NCI-H510A treated with DMSO at 0.1 percent for 48 hours (cell line): ENCODE data around the gene WDR1.

ENCODE experiments used
- DNase-seq: peaks from one replicate; lab custom pipeline; 2025; lab: John Stamatoyannopoulos, UW

WDR1 gene

DNA sequence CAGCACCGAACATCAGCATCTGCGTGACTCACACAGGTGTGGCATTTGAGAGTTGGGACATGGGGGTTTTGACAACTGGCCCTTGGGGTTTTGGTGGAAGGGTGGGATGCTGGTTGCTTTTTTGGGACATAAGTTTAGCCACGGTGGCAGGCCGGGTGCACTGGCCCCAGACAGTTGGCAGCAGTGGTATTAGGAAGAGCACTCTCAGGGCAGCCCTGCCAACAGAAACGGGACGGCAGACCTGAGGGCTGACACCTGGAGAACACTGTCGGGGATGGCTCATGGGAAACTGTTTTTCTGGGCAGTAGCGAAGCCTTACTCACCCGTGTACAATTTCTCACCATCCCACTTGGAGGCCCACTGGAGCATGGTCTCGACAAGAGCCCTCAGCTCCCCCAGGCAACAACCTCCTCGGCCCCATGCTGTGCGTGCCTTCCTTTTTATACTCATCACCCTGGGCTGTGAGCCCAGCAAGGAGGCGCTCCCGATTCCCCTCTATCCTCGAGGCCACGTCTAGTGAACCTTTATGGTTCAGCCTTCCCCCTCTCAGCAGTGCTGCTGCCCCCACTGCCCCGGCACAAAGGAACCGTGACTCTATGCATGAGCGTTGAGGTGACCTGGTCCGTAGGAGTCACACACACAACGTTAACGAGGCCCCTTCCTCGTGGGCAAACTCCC, 30.6 kb downstream of the WDR1 start:
- no peak for DNase-seq

DNA sequence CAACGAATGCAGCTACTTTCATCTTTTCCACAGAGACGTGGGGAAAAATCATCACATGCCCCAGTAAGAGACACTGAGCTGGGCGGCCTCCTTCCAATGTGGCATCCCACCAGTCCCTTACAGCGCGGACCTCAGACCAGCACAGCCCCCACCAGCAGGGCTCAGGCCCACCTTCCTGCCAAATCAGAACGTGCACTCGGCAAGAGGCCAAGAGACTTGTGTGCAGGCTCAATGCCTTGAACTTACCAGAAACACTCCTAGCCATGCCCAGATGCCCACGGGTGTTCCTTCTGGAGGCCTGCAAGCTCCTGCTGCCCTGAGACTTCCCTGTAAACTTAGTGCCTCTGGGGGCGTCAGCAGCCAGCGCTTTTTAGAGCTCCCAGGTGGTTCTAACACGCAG, 31.2 kb downstream of the WDR1 start:
- no peak for DNase-seq

DNA sequence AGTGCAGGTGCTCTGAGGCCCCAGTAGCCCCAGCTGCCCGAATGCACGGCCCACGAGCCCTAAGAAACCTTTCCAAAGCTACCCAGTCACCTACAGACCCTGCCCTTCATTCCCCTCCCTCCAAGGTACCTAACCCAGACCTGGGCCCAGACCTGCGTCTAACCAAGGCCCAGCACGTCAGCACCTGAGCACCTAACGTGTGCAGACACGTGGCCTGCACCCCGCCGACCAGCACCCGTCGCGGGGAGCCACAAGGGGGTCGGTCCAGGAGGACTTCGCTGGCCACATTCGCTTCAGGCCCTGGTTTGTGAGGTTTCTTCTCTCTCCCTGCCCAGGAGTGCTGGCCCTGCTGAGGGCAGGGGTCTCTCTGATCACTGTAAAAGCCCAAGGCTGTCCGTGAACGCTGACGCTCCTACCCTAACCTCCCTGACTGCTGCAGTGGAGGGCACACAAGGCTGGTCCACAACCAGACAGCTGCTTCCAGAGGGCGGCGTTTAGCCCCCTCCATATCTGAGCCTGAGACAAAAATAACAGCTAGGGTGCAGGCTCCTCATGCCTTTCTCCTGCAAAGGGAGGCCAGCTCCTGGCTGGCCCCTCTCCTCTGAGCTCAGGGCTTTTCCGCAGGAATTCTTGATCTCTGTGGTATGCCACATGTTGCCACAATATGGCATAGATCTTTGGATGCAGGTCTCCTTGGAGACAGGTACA, 31.8 kb downstream of the WDR1 start:
- no peak for DNase-seq

DNA sequence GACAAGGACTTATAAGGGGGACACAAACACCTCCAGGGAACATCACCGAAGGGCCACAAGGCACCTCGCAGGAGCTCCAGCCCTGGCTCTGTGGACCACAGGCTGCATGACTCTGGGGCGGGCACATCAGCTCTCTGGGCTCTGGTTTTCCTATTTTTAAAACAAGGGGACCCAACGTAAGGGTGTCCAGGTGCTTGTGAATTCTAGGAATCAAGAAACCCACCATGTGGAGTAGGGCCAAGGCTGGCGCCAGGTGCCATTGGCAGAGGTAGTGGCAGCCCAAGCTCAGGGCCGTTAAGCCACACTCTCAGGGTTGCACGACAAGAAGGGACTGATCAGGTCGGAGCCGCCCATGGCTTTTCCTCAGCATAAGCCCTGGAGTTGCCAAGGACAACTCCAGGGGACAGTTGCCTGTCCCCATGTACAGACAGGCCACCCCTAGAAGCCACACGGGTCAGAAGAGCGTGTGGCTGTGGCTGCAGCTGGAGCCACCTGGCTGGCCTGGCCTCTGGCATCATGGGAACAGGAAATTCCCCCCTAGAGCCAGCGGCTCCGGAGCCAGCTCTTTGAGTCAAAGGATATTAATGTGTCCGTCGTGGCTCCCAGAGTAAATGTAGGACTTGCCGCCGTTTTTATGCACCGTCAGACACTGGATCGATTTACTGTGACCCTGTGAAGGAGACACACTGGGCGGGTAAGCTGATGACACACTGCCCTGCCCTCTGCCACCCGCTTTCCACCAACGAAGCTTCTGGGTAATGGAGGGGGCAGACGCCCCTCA, 32.5 kb downstream of the WDR1 start:
- no peak for DNase-seq

DNA sequence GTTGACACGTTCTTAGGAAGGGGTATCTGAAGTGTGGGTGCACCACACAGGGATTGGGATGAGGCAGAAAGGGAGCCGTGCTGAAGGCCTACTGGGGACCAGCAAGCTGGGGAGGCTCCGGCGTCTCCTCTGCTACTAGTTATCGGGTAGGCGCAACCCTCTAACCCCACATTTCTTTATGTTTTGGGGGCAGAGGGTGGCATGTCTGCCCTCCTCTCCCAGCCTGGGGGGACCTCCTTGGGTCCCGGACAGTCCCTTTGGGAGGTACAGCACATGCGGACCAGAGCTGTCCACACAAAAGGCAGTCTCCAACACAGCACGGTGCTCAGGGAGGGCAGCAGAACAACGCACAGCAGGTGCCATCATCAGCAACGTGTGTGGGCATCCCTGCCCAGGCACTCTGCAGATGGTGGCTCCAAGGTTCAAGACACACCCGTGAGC, 33.2 kb downstream of the WDR1 start:
- DNase-seq = no peak

DNA sequence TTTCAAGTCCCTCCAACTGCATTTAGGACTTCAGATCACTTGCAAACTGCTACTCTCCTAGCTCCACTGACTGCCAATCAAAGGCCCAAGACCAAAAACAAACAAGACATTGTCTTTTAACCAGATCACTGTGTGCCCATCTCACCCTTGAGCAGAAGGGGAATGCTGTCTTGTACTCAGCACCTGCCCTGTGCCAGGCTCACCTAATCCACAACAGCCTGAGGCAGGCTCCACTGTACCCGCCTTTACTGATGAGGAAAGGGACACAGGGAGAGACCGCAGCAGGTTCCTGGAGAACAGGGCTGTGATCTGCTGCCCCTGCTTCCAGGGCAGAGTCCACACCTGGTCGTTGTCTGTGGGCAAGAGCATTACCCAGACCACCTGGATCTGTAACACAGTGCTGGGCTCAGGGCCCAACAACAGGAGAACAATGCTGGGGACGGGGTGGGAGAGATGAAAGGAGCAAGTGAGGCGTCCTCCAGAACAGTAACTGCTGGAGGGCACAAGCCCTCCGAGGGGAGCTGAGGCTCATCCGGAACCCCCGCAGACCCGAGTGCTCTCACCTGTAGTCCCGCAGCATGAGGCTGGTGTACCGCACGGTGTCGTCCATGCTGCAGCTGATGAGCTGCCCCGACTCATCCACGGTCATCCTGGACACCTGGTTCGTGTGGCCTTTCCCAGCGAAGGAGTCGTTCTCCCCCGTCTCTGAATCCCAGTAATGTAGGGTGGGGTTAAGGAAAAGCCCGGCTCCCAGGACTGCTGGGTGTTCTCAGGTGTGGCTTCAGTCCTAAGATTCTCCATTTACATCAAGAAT, 33.9 kb downstream of the WDR1 start:
- DNase-seq = no peak

DNA sequence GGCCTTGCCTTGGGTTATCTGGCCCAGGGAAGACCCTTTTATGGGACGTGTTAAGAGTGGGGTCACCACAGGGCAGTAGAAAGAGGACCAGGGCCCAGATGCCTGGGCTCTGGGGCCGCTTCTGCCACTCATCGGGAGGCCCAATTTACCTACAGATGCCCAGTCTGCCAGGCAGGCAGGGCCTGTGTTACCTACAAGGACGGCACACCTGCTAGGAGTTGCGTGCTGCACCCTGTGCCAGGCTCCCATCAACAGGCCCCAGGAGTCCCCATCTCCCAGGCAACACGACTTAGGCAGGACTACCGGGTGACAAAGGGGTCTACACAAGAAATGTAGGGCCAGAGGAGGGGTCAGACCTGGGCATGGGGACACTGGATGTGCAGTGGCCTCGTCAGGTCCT, 34.6 kb downstream of the WDR1 start:
- DNase-seq = no peak

DNA sequence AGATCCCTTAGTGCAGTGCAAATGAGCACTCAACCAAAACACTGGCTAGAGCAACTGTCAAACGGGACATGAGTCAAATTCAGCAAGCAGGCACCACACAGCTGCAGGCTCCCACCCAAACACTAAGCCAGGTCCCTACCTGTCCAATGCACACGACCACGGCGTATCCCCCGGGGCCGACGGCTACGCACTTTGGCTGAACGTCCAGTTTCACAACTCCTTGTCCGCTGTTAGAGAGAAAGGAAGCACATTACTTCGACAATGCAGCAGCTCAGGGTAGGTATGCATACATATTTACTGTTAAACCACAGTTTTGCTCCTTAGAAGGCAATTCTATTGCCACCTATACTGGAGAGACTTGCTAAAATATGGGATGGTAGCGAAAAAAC, 35.4 kb downstream of the WDR1 start:
- DNase-seq = no peak

DNA sequence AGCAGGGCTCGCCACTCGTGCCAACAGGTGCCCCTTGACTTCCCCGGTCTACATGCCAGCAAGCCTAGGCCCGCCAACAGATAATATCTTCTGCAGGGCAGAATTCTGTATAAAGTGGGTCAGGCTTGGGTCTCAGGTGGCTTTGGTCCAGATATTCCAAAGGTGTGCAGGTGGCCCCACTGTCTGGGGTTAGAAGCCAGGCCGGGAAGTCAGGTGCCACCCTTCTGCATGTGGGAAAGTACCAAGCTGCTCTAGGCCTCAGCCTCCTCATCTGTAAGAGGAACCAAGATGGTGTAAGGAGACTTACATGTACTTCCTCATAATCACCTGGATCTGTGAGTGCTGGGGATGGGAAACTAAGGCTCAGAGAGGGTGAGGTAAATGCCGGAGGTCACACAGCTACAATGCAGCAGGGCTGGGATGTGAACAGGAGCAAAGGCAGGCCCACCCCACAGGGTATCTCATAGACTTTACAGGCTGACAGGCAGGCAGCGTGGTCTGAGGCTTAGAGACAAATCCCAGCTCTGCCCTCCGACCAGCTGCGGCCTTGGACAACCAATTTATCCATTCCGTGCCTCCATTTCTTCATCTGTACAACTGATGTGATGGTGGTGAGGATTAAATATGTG, 35.9 kb downstream of the WDR1 start:
- no peak for DNase-seq

DNA sequence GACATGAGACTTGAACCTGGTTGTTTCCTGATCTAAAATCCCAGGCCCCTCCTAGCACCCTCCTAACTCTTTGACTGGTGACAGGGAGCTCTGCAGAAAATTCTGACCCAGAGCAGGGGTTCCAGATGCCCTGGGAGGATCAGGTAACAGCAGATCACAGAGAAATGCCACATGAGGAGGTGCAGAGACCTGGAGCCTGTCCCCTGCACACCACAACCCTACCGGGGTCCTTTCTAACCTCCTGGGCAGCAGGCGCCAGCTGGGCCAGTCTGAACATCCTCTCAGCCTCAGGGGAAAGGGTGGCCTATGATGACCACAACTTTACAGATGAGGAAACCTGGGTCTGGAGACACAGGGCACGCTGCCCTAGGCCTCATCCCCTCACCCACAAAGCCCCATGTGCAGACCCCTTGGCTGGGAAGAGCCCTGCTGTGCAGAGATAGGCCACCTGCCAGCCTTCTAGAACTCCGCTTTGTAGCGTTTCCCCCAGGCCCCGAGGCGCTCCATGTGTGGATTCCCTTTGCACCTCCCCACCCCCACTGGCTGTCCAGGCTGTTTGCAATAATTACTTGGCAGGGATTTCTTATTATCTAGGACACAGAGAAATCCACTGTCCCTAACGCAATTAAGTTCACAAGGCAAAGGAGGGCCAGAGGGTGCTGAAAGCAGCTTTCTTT, 36.5 kb downstream of the WDR1 start:
- no peak for DNase-seq

DNA sequence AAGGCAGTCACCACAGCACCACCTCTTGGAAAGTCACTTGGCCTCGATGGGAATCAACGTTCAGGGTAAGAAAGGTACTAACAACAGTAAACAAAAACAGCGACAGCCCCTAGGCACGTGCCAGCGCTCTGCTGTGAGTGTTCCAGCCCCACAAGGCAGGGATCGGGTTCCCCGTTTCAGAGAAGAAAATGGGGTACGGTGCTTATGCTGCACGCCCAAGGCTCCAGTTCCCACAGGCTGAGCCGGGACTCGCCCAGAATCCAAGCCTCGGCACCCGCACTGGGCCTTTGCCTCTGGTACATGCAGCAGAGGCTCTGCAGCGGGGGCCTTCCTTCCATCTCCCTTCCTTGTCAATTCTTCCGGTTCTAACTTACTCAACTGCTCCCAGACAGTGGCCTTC, 37.3 kb downstream of the WDR1 start:
- no peak for DNase-seq

DNA sequence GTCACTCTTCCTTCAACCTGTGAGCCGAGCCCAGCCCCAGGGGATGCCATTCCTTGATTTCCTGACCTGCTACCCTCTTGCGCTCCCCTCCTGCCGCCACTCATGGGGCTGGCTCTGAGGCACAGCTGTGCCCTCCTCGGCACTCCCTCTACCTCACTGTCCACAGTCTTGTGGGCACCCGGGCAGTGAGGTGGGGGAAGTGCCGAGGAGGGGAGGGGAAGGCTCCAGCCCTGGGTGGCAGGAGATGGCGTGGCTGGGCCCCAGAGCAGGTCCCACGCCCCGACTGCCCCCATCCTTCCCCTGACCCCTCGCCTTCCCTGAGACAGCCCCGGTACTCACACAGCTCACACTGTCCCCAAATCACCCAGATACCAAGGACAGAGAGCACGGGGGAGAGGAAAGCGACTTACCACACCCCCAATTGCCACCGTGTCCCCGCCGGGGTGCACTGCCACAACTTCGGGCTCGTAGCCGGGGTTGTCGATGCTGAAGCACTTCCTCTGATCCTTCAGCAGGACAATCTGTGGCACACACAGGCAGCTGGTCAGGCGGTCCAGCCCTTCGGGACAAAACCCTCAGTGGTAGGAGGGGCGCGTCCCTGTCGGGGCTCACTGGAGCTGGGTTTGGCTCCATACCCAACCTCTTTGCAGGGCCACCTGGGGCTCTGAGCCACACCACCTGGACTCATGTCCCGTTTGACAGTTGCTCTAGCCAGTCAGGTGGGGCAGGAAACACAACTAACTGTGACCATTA, 37.9 kb downstream of the WDR1 start:
- DNase-seq = no peak

DNA sequence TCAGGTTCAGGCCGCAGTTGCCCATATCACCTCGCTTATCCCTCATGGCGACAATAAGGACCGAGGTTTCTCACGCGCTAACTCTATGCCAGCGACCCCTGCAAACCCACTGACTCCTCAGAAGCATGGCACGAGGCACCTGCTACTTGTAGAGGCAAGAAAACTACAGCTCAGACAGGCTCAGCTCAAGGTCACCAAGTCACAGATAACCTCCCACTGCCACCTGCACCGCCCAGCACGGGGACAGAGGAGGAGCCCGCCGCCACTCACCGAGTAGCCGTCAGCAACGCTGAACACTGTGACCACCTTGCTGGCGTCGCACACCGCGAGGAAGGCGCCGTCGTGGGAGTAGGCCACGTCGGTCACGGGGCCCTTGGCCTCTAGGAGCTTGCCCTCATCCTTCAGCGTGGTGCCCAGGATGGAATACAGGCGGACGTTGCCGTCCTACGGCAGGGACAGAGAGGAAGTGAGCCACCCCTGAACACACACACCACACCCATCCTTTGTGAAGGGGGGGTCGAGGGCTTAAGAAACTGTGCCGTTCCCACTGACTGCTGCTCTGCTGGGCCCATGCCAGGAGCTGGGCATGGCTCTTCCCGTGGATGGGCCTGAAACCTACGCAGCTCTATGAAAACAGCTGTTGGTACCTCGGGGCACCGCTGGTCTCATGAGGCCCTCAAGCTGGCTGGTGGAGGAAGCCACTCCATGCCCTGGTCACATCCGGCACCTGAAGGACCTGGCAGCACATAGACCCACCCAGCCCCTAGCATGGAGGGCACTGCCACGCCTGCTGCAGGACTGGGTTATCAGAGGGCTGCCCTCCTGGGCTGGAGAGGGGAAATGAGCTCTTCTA, 38.9 kb downstream of the WDR1 start:
- DNase-seq = no peak

DNA sequence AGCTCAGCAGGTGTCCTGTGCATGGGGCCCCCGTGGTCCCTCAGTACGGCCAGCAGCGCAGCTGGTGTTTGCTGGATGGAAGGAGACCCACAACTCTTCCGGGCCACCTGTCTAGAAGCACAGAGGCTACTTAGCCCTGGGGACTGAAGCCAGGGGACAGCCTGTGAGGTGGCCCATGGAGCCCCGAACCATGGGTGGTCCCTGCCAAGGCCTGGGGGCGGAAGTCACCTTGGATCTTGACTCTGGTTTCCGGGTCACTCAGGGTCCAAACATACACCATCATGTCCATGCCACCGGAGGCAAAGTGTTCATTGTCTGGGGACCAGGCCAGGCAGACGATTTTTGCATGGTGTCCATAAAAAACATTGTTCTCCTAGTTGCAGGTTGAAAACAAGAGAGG, 39.5 kb downstream of the WDR1 start:
- no peak for DNase-seq

DNA sequence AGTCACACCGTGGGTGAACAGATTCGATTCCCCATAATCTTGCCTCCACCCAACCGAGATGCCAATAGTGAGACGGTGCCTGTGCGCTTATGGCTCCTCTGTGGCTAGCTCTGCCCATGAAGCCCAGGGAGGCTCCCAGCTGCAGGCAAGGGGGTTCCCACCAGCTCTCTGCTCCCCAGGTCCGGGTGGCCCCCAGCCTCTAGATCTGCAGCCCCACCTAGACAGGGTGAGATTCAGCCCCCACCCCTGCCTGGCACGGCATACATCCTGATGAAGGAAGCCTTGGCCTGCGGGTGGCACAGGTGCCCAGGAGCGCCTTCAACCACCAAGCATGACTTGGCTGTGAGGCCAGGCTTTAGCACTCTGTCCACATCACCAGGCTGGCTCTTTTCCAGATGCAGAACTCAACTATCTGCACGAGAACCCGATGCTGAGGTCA, 40.6 kb downstream of the WDR1 start:
- no peak for DNase-seq

DNA sequence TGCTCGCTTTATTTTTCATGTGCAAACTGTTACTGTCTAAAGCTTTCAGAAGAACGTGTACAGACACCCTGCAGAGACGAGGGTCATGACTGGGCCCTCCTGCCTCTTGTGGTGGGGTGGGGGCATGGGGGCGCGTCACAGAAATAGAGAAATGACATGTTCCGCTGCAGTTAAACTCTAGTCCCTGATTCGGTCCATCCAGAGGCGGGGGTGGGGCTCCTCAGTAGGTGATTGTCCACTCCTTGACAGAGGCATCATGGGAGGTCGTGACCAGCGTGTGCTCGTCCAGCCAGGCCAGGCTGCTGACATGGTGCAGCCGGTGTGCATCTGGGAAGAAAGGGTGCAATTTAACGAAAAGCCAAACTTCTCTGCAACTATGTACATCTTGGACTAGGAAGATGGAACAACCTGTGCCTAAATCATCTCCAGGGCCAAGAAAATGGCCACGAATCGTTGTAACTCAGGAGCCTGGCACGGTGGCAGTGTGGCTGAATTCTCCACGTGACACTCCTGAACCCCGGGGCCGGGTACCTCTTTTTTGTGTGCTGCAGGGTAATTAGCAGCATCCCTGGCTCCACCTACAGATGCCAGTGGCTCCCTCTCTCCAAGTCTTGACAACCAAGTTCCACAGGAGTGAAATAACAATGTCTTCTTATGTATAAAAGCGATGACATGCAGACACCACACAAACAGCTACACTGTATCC, 41.3 kb downstream of the WDR1 start:
- no peak for DNase-seq

DNA sequence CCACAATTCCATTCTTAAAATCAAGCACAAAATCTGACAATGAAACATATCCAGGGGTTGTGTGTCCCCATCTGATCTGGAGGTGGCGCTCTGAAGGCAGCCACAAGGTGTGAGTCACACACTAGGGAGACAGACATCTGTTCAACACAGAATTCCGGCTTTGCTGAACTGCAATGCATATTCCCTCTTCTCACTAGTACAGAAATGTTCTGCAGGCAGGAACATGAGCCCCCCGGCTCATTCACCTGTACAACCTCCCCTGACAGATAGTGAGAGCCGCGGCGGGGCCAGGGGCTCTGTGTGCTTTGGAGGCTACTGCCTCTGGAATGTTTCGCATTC, 41.9 kb downstream of the WDR1 start:
- no peak for DNase-seq

DNA sequence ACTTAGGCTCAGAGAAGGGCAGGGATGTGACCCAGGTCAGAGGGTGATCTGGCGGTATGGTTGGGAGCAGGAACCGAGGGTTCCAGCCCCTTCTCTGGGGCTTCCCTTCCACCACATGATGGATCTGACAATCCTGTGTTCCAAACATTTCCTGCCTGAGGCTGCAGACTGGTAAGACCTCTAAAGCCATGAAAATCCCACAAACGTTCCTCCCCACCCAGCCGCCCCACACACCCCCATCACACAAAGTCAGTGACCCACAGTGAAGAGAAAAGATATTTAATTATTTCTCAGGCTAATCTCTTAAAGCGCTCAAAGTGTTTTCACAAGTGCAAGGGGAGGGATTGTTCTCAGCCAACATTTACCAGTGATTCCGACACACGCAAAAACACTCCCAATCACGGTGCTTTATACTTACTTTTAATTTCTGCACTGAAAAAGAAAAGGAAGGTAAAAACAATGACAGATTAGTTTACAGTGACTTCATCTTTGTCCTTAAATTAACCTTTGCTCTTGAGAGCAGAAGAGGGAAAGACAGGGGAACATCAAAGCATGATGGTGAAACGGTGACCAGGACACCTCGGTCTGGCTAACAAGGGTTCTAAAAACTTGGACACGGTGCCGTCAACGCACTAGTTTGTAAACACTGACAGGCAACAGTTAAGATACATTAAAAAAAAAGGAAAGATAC, 42.4 kb downstream of the WDR1 start:
- no peak for DNase-seq
